Hepatocyte (in vitro differentiated cells): ENCODE data around the gene SYNPR.

Experiments used
- CTCF ChIP-seq: fragments of 200-600 bp; sonication (generic); IDR thresholded peaks from 2 replicates; pipeline ENCODE4 v1.5.1; 2016; ENCODE audit warnings: antibody characterized with exemption, mild to moderate bottlenecking; ENCODE audit not compliant: poor library complexity
- EZH2 ChIP-seq: fragments of 200-600 bp; sonication (generic); IDR thresholded peaks from 2 replicates; pipeline ENCODE4 v1.6.1; 2016; ENCODE audit warnings: antibody characterized with exemption, mild to moderate bottlenecking, borderline replicate concordance

GRCh38 chr3:63478990-63479660 is 201.0 kb downstream of the SYNPR start:
- no peak for TF ChIP-seq CTCF
- TF ChIP-seq EZH2, result no peak
